H1 (cell line): Measurements from ENCODE around the gene RELN. TPM values are rescaled to one million over a fixed set of nuclear protein-coding genes. Genes with fewer than 3 reads are reported as not detected.

Experiments used
- CTCF ChIA-PET: fragments of 300-600 bp; sonication (Branson Sonifier 250); formaldehyde crosslinking; loops from one replicate; lab custom pipeline; 2021; ENCODE audit not compliant: partially characterized antibody; lab: Charles Lee
- POLR2A ChIA-PET: fragments of 300-600 bp; sonication (Branson Sonifier 250); formaldehyde crosslinking; loops from one replicate; lab custom pipeline; 2021; ENCODE audit warnings: inconsistent platforms; ENCODE audit not compliant: partially characterized antibody; lab: Charles Lee
- DNase-seq, 2 experiments: peaks; one replicate each; pipeline versions ENCODE4 v3.0.0 to v3.0.0-alpha.2; 2010 to 2022; ENCODE audit warnings: low spot score in 2 of 2, low read depth in 1 of 2, mixed read lengths in 1 of 2
- FAIRE-seq: peaks from 2 replicates; lab custom pipeline; 2011; peaks lifted over from hg19 to GRCh38; lab: Jason Lieb, UNC
- H2AFZ ChIP-seq: 2 replicates; pipeline ENCODE4 v1.8.1; 2012; ENCODE audit warnings: low read length, inconsistent platforms
- H2AK5ac ChIP-seq: 2 replicates; pipeline ENCODE4 v1.6.1; 2013; ENCODE audit warnings: low read depth, low read length
- H2BK120ac ChIP-seq: replicated peaks from 2 replicates; pipeline ENCODE3; 2013; ENCODE audit warnings: low read depth, low read length, inconsistent platforms
- H2BK12ac ChIP-seq: 2 replicates; pipeline ENCODE4 v1.6.1; 2013; ENCODE audit warnings: low read depth, low read length
- H2BK15ac ChIP-seq: 2 replicates; pipeline ENCODE4 v1.6.1; 2013; ENCODE audit warnings: low read length
- H2BK20ac ChIP-seq: 2 replicates; pipeline ENCODE4 v1.6.1; 2013; ENCODE audit warnings: low read length
- H2BK5ac ChIP-seq: 2 replicates; pipeline ENCODE4 v1.6.1; 2013; ENCODE audit warnings: low read depth, low read length
- H3K14ac ChIP-seq: 2 replicates; pipeline ENCODE4 v1.6.1; 2013; ENCODE audit warnings: inconsistent platforms; ENCODE audit not compliant: insufficient read length
- H3K18ac ChIP-seq: 2 replicates; pipeline ENCODE4 v1.6.1; 2013; ENCODE audit warnings: low read length; ENCODE audit errors: extremely low read depth
- H3K23ac ChIP-seq: 2 replicates; pipeline ENCODE4 v1.6.1; 2013; ENCODE audit warnings: inconsistent platforms; ENCODE audit not compliant: insufficient read length
- H3K23me2 ChIP-seq: 2 replicates; pipeline ENCODE4 v1.6.1; 2013; ENCODE audit warnings: low read depth, low read length
- H3K27ac ChIP-seq: 2 replicates; pipeline ENCODE4 v1.6.1; 2011; ENCODE audit warnings: low read depth, low read length, inconsistent platforms
- H3K27me3 ChIP-seq, 4 experiments: replicated peaks in 1 of 4; 1 replicate in 1 of 4; 2 replicates in 3 of 4; pipeline versions ENCODE4 v1.6.1 to v1.8.1; 2011 to 2013; ENCODE audit warnings: low read length in 3 of 4, mild to moderate bottlenecking in 3 of 4, inconsistent platforms in 2 of 4, mixed read lengths in 2 of 4, moderate library complexity in 1 of 4; ENCODE audit not compliant: control insufficient read depth in 3 of 4, insufficient read depth in 3 of 4; ENCODE audit errors: extremely low read depth in 1 of 4
- H3K36me3 ChIP-seq, 4 experiments: 2 replicates each; pipeline versions ENCODE4 v1.6.1 to v1.8.1; 2011 to 2013; ENCODE audit warnings: mild to moderate bottlenecking in 4 of 4, low read length in 3 of 4, moderate library complexity in 2 of 4, control low read depth in 1 of 4, inconsistent platforms in 1 of 4; ENCODE audit not compliant: insufficient read depth in 4 of 4, control insufficient read depth in 2 of 4
- H3K4ac ChIP-seq: replicated peaks from 2 replicates; pipeline ENCODE3; 2013; ENCODE audit warnings: low read length, low read depth, mixed read lengths, inconsistent platforms; ENCODE audit not compliant: insufficient read length
- H3K4me1 ChIP-seq, 4 experiments: replicated peaks in 1 of 4; 1 replicate in 1 of 4; 2 replicates in 3 of 4; pipeline versions ENCODE4 v1.6.1 to v1.8.1; 2011 to 2013; ENCODE audit warnings: low read length in 3 of 4, inconsistent platforms in 2 of 4, mixed read lengths in 1 of 4; ENCODE audit not compliant: insufficient read depth in 4 of 4, control insufficient read depth in 3 of 4
- H3K4me2 ChIP-seq, 2 experiments: 2 replicates each; pipeline versions ENCODE4 v1.6.1 to v1.8.1; 2011 to 2013; ENCODE audit warnings: low read depth in 2 of 2, low read length in 2 of 2, control low read depth in 1 of 2, inconsistent platforms in 1 of 2, mild to moderate bottlenecking in 1 of 2; ENCODE audit not compliant: insufficient read depth in 1 of 2
- H3K4me3 ChIP-seq, 4 experiments: fragments of 200-600, 300-600 bp in 1 of 4; sonication (generic), shearing (Covaris generic), sonication (Bioruptor Twin) in 1 of 4; 2 replicates each; pipeline versions ENCODE4 v1.5.1 to v1.8.1; 2011 to 2016; ENCODE audit warnings: low read length in 4 of 4, low read depth in 3 of 4, control low read depth in 2 of 4, inconsistent platforms in 2 of 4, mild to moderate bottlenecking in 2 of 4, mixed read lengths in 1 of 4, moderate library complexity in 1 of 4; ENCODE audit not compliant: insufficient read depth in 2 of 4; ENCODE audit errors: extremely low read depth in 1 of 4
- H3K56ac ChIP-seq: replicated peaks from 2 replicates; pipeline ENCODE3; 2013; ENCODE audit warnings: low read depth, mild to moderate bottlenecking, mixed read lengths, low read length, inconsistent platforms; ENCODE audit not compliant: insufficient read length
- H3K79me1 ChIP-seq: 2 replicates; pipeline ENCODE4 v1.6.1; 2013; ENCODE audit warnings: low read depth, low read length, control low read depth
- H3K79me2 ChIP-seq, 2 experiments: 2 replicates each; pipeline versions ENCODE4 v1.6.1 to v1.8.1; 2012 to 2013; ENCODE audit warnings: low read length in 2 of 2, mild to moderate bottlenecking in 2 of 2, inconsistent platforms in 1 of 2; ENCODE audit not compliant: insufficient read depth in 2 of 2, control insufficient read depth in 1 of 2
- H3K9ac ChIP-seq, 4 experiments: replicated peaks in 1 of 4; 1 replicate in 1 of 4; 2 replicates in 3 of 4; pipeline versions ENCODE4 v1.6.1 to v1.8.1; 2011 to 2013; ENCODE audit warnings: low read depth in 3 of 4, low read length in 3 of 4, control low read depth in 2 of 4, mild to moderate bottlenecking in 2 of 4, moderate library complexity in 2 of 4, inconsistent platforms in 1 of 4; ENCODE audit errors: extremely low read depth in 1 of 4
- H3K9me3 ChIP-seq, 2 experiments: 2 replicates each; pipeline versions ENCODE4 v1.6.1 to v1.8.1; 2012 to 2013; ENCODE audit warnings: mild to moderate bottlenecking in 2 of 2, moderate library complexity in 2 of 2, control low read depth in 1 of 2, inconsistent platforms in 1 of 2, low read depth in 1 of 2, low read length in 1 of 2, mixed read lengths in 1 of 2; ENCODE audit not compliant: insufficient read depth in 2 of 2
- H4K20me1 ChIP-seq, 2 experiments: replicated peaks in 1 of 2; 2 replicates each; pipeline versions ENCODE3 to v1.8.1; 2011 to 2013; ENCODE audit warnings: inconsistent platforms in 2 of 2, low read length in 2 of 2, mild to moderate bottlenecking in 1 of 2; ENCODE audit not compliant: insufficient read depth in 2 of 2, control insufficient read depth in 1 of 2
- H4K5ac ChIP-seq: 2 replicates; pipeline ENCODE4 v1.6.1; 2013; ENCODE audit warnings: low read length, low read depth, mixed read lengths, inconsistent platforms; ENCODE audit not compliant: insufficient read length
- H4K8ac ChIP-seq: 2 replicates; pipeline ENCODE4 v1.8.0; 2013; ENCODE audit warnings: mild to moderate bottlenecking, moderate library complexity, low read length, inconsistent platforms; ENCODE audit not compliant: insufficient read depth; ENCODE audit errors: extremely low read depth
- H4K91ac ChIP-seq: replicated peaks from 2 replicates; pipeline ENCODE3; 2013; ENCODE audit warnings: low read length, mixed read lengths, inconsistent platforms; ENCODE audit not compliant: insufficient read length
- WGBS, 2 experiments: shearing (Covaris generic) in 1 of 2; methylation state at CpG; one replicate each; pipeline versions ENCODE4 v1.1.6 to v1.1.7; 2013 to 2015; ENCODE audit warnings: low lambda C conversion rate in 2 of 2, mixed read lengths in 2 of 2, inconsistent platforms in 1 of 2, low coverage in 1 of 2, missing lambda C conversion rate in 1 of 2; ENCODE audit not compliant: insufficient replicate concordance in 2 of 2, insufficient coverage in 1 of 2, insufficient read length in 1 of 2; ENCODE audit errors: extremely low coverage in 1 of 2, missing lambda C conversion rate in 1 of 2; 5-methylcytosine and 5-hydroxymethylcytosine counted together
- polyA plus RNA-seq, 7 experiments: library from polyadenylated mRNA; depleted of rRNA in 3 of 7; stranded (reverse) in 5 of 7; unstranded in 2 of 7; fragments of >200 nt in 5 of 7; fragments of 200-250 nt in 2 of 7; gene quantifications; 1 replicate in 5 of 7; 2 replicates in 1 of 7; 4 replicates in 1 of 7; pipeline versions ENCODE4 v1.2.1 to v1.2.3, GENCODE V29; 2011 to 2013; ENCODE audit warnings: missing spikeins in 2 of 7, mixed read lengths in 2 of 7
- total RNA-seq: library from RNA; stranded (reverse); fragmentation: NEBNext Ultra II Directional; extraction: Animal tissue kit (Norgen Biotek cat#: 25700); gene quantifications from 2 replicates; pipeline ENCODE4 v1.2.1, GENCODE V29; 2021

The RELN gene
- total and polyA plus RNA-seq, 2 of the 8 experiments (the other 6 are each of a cell fraction or from before 2014, with no cell fraction given): 0.03 to 0.07 TPM

DNA sequence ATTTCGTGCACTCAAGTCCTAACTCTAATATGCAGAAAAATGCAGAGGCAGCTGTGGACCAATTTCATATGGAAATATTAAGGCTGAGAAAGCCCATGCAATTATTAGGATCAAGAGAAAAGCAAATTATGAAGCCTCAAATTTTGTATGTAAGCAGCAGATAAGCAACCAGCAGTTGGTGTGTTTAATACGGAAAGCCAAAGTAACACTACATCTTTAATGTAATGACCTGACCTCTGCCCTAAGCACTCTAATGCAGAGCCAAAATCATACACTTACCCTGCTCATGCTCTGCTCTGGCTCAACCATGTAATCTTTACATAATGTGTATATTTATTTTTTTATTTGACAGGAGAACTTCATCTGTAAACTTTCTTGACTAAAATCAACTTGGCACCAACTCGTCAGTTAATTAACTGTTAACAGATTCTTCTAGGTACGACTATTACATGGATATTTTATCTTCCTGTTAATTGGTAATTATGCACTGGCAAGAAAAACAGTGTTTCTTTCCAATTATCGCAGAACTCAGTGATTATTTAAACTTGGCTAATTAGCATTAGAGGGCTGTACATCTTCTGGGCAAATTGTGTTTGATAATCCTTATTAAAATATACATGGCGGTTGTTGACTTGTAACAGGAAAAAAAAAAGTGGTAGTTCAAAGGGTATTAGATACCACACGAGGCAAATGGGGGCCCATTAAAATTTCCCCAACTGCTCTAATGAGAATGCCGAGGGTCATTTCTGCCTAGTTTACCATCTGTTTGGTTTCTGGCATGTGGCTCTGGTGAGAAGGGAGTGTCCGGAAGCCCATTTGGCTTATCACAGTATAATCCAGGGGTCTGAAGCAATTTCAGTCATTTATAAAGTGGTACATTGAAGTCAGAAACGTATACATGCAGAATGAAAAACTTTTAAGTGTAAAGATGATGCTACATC lies 94.5 kb downstream of the RELN start:
- Histone ChIP-seq H4K20me1 (no peaks in the 10 kb centered on the region), H3K27ac (no peak overlapping the region), H2BK5ac (no peak overlapping the region), H3K4ac (no peak overlapping the region), H4K8ac (no peak overlapping the region), H3K79me1 (no peaks in the 10 kb centered on the region), H2AK5ac (no peak overlapping the region), H3K18ac (no peak overlapping the region), H3K23ac (no peak overlapping the region), H3K9me3 (no peaks in the 10 kb centered on the region), H3K4me2 (no peak overlapping the region), H3K9ac (no peak overlapping the region), H3K56ac (no peak overlapping the region), H4K91ac (no peak overlapping the region), H3K4me3 (no peak overlapping the region), H2BK20ac (no peak overlapping the region), H2BK15ac (no peak overlapping the region), H2AFZ (no peak overlapping the region), H3K79me2 (no peaks in the 10 kb centered on the region), H3K23me2 (no peaks in the 10 kb centered on the region; the same call in 1 of the 2 replicates), H3K4me1 (no peaks in the 10 kb centered on the region), H2BK120ac (no peak overlapping the region), H2BK12ac (no peak overlapping the region), H3K27me3 (no peaks in the 10 kb centered on the region), H4K5ac (no peak overlapping the region), H3K14ac (no peak overlapping the region), H3K36me3 (no peaks in the 10 kb centered on the region)
- ChIA-PET POLR2A (no interaction called here), CTCF (no interaction called here)
- no peak for FAIRE-seq
- no peak for DNase-seq
- WGBS, 2 experiments: 92% methylated on average over 10 of the region's 10 CpGs; no CpG with 5 or more reads in 1 of the 2 experiments
